SU-DHL-6 (cell line): ENCODE measurements around the gene GP1BB.

Experiments used
- H2AFZ ChIP-seq: fragments of 200-600 bp; sonication (generic); 2 replicates; pipeline ENCODE4 v1.6.1; 2014; ENCODE audit warnings: low read depth, mild to moderate bottlenecking, moderate library complexity, mixed read lengths, antibody characterized with exemption, low read length; ENCODE audit not compliant: severe bottlenecking
- H3F3A ChIP-seq: fragments of 200-600 bp; shearing (Covaris generic); 2 replicates; pipeline ENCODE4 v1.6.0; 2016; ENCODE audit warnings: antibody characterized with exemption, mild to moderate bottlenecking; ENCODE audit not compliant: insufficient read depth
- H3K27ac ChIP-seq: fragments of 200-600 bp; sonication (generic); 2 replicates; pipeline ENCODE4 v1.5.1; 2016; ENCODE audit warnings: low read depth, mild to moderate bottlenecking, low read length, moderate library complexity, mixed read lengths
- H3K27me3 ChIP-seq: fragments of 200-600 bp; sonication (generic), shearing (Covaris generic); 2 replicates; pipeline ENCODE4 v1.6.0; 2014; ENCODE audit warnings: mild to moderate bottlenecking, low read length
- H3K36me3 ChIP-seq: fragments of 200-600 bp; sonication (generic); 2 replicates; pipeline ENCODE4 v1.6.1; 2014; ENCODE audit warnings: mild to moderate bottlenecking, low read length, mixed read lengths
- H3K4me2 ChIP-seq: fragments of 300-600, 200-600 bp; shearing (Covaris generic), sonication (generic); 2 replicates; pipeline ENCODE4 v1.6.0; 2014; ENCODE audit warnings: low read length, low read depth, mild to moderate bottlenecking; ENCODE audit not compliant: poor library complexity, severe bottlenecking
- H3K4me3 ChIP-seq: fragments of 200-600 bp; sonication (generic); 2 replicates; pipeline ENCODE4 v1.5.1; 2014; ENCODE audit warnings: antibody characterized with exemption, low read length, mild to moderate bottlenecking, mixed read lengths; ENCODE audit not compliant: insufficient read depth, poor library complexity, severe bottlenecking
- H3K79me2 ChIP-seq: fragments of 200-600 bp; sonication (generic); 2 replicates; pipeline ENCODE4 v1.6.1; 2014; ENCODE audit warnings: mild to moderate bottlenecking, low read length, moderate library complexity; ENCODE audit not compliant: insufficient read depth
- H3K9ac ChIP-seq: fragments of 200-600 bp; sonication (generic); 2 replicates; pipeline ENCODE4 v1.7.0; 2014; ENCODE audit warnings: mild to moderate bottlenecking, low read length
- H3K9me2 ChIP-seq: fragments of 200-600 bp; sonication (generic); replicated peaks from 2 replicates; pipeline ENCODE4 v1.6.1; 2014; ENCODE audit warnings: low read length; ENCODE audit not compliant: insufficient read depth
- H3K9me3 ChIP-seq: fragments of 200-600 bp; sonication (generic); 2 replicates; pipeline ENCODE4 v1.6.1; 2014; ENCODE audit warnings: low read length, mixed read lengths; ENCODE audit not compliant: insufficient read depth
- H4K20me1 ChIP-seq: fragments of 200-600 bp; sonication (generic); 2 replicates; pipeline ENCODE4 v1.6.1; 2014; ENCODE audit warnings: low read depth, mild to moderate bottlenecking, antibody characterized with exemption, low read length, moderate library complexity, mixed read lengths
- CTCF ChIP-seq: fragments of 200-600 bp; sonication (generic); IDR thresholded peaks from one replicate; pipeline ENCODE4 v1.5.1; 2017; ENCODE audit warnings: antibody characterized with exemption, mild to moderate bottlenecking, low read length, moderate library complexity; ENCODE audit not compliant: insufficient read depth, poor library complexity, severe bottlenecking
- EZH2phosphoT487 ChIP-seq: fragments of 200-600 bp; sonication (generic), shearing (Covaris generic); conservative IDR thresholded peaks from 2 replicates; pipeline ENCODE4 v1.6.1; 2018; ENCODE audit warnings: mild to moderate bottlenecking, antibody characterized with exemption, low read length, moderate library complexity, mixed read lengths

Gene GP1BB

GRCh38 chr22:19718456-19719049 lies 4.8 kb upstream of the GP1BB start:
- TF ChIP-seq EZH2phosphoT487 (no peak), CTCF (no peak)
- H3K9ac ChIP-seq, result no peak overlapping the region; the same call in 1 of the 2 replicates
- H3K27me3 ChIP-seq, result no peaks in the 10 kb centered on the region
- no peaks in the 10 kb centered on the region for H3K9me2 ChIP-seq
- no peaks in the 10 kb centered on the region for H3K79me2 ChIP-seq
- peak overlapping the region; percentile 40 for H3K4me2 ChIP-seq
- H2AFZ ChIP-seq, result no peak overlapping the region
- H3K27ac ChIP-seq, result no peak overlapping the region
- no peaks in the 10 kb centered on the region for H4K20me1 ChIP-seq
- no peaks in the 10 kb centered on the region for H3K36me3 ChIP-seq
- H3F3A ChIP-seq, result no peaks in the 10 kb centered on the region
- no peak overlapping the region for H3K4me3 ChIP-seq
- H3K9me3 ChIP-seq, result no peaks in the 10 kb centered on the region

DNA sequence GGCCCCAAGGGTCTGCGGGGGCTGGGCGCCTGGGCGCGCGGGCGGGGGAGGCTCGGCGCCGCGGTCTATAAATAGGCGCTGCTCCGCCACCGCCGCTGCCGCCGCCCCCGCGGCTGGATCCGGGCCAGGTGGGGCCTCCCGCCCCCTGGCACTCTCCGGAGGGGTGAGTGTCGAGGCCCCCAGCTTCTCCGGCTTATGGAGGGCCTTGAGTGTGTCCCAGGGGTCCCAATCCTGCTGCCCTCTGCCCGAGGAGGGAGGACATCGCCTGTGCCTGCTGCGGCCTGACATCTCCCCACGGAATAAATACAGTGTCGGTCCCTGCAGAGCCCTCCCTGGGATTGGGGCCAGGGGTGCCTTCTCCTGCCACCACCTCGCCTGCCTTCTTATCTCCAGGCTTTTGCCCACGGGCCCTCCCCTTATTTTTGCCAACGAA lies 4.3 kb upstream of the GP1BB start:
- H4K20me1 ChIP-seq, result no peaks in the 10 kb centered on the region
- H3K36me3 ChIP-seq, result no peaks in the 10 kb centered on the region
- H2AFZ ChIP-seq, result no peak overlapping the region
- H3K9me3 ChIP-seq, result no peaks in the 10 kb centered on the region
- no peaks in the 10 kb centered on the region for H3F3A ChIP-seq
- H3K27ac ChIP-seq, result no peak overlapping the region
- H3K4me2 ChIP-seq, result no peak overlapping the region
- TF ChIP-seq CTCF (no peak), EZH2phosphoT487 (no peak)
- H3K79me2 ChIP-seq, result no peaks in the 10 kb centered on the region
- no peaks in the 10 kb centered on the region for H3K9me2 ChIP-seq
- H3K9ac ChIP-seq, result no peak overlapping the region
- H3K27me3 ChIP-seq, result no peaks in the 10 kb centered on the region
- H3K4me3 ChIP-seq, result no peak overlapping the region

DNA sequence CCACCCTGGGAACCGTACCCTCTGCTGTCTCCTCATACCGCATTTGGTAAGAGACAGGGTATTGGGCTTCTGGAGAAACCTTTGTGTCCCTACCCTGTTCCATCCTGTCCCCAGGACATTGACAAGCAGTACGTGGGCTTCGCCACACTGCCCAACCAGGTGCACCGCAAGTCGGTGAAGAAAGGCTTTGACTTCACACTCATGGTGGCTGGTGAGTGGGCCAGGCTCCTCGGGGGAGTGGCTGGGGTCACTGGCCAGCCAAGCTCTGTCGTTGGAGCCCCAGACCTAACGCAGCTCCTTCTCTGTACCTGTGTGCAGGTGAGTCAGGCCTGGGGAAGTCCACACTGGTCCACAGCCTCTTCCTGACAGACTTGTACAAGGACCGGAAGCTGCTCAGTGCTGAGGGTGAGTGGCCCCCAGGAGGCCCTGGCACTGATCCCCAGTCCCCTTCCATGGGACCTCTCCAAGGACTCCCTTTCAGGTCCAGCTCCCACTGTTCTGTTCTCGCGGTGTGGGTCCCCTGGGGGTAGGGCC lies 3.8 kb upstream of the GP1BB start:
- Histone ChIP-seq H3K27ac (no peak overlapping the region), H2AFZ (no peak overlapping the region), H3K36me3 (no peaks in the 10 kb centered on the region), H3K79me2 (no peaks in the 10 kb centered on the region), H3K27me3 (no peaks in the 10 kb centered on the region), H3K4me3 (no peak overlapping the region), H3F3A (no peaks in the 10 kb centered on the region), H3K9ac (no peak overlapping the region), H4K20me1 (no peaks in the 10 kb centered on the region), H3K9me2 (no peaks in the 10 kb centered on the region), H3K4me2 (no peak overlapping the region), H3K9me3 (no peaks in the 10 kb centered on the region)
- TF ChIP-seq EZH2phosphoT487, result no peak

DNA sequence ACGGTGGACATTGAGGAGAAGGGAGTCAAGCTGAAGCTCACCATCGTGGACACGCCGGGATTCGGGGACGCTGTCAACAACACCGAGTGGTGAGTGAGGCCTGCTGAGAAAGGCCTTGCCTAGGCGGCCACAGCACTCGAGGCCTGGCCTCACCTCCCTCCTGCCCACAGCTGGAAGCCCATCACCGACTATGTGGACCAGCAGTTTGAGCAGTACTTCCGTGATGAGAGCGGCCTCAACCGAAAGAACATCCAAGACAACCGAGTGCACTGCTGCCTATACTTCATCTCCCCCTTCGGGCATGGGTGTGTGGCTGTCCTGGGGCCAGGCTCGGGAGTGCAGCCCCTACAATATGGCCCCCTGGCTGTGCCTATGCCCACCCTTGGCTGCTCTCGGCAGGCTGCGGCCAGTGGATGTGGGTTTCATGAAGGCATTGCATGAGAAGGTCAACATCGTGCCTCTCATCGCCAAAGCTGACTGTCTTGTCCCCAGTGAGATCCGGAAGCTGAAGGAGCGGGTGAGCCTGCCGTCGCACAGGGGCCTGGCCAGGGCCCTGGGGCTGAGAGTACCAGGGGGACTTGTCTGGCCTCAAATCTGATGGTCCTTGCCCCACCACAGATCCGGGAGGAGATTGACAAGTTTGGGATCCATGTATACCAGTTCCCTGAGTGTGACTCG lies 3.0 kb upstream of the GP1BB start:
- no peaks in the 10 kb centered on the region for H3K9me2 ChIP-seq
- H3K27me3 ChIP-seq, result no peaks in the 10 kb centered on the region
- no peak overlapping the region for H3K9ac ChIP-seq
- H2AFZ ChIP-seq, result no peak overlapping the region
- H3K4me2 ChIP-seq, result no peak overlapping the region
- H4K20me1 ChIP-seq, result no peaks in the 10 kb centered on the region
- no peaks in the 10 kb centered on the region for H3K79me2 ChIP-seq
- no peaks in the 10 kb centered on the region for H3K9me3 ChIP-seq
- H3F3A ChIP-seq, result no peaks in the 10 kb centered on the region
- no peaks in the 10 kb centered on the region for H3K36me3 ChIP-seq
- TF ChIP-seq CTCF (no peak), EZH2phosphoT487 (no peak)
- no peak overlapping the region for H3K27ac ChIP-seq
- no peak overlapping the region for H3K4me3 ChIP-seq
